SK-MEL-5 (cell line): ENCODE results near the gene CDH9. TPM values are rescaled to one million over a fixed set of nuclear protein-coding genes. Genes with fewer than 3 reads are reported as not detected.

Experiments
- DNase-seq: peaks from one replicate; pipeline ENCODE4 v3.0.0-alpha.2; 2016; ENCODE audit warnings: low read depth, low spot score
- in situ Hi-C: cut with HindIII; loops from 2 replicates; pipeline ENCODE4 v1.10.0; 2016; ENCODE audit warnings: low sequenced_read_pairs, high pct_unique_total_duplicates, low pct_unique_long_range_greater_than_20kb
- total RNA-seq: library from RNA; depleted of rRNA; stranded (reverse); fragments of >200 nt; shearing (Covaris generic); gene quantifications from 2 replicates; pipeline ENCODE4 v1.2.3, GENCODE V29; 2014

The CDH9 gene
- total RNA-seq, 1 experiment from 2014 or later = not detected

DNA sequence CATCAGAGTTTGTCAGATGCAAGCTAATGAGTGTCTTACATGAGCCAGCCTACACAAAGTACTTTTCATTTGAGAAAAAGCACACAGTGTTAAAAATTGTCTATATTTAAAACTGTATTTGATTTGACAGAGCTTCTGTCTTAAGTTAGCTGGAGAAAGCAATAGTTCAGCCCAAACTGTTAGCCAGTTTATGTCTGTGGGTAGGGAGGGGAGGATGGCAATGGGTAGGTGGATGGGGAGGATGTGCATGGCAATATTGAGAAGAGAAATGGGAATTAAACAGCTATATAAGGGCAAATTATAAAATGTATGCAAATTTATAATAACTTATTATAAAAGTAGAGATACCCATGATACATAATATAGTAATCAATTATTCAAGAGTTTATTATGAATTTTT is 31.3 kb downstream of the CDH9 start:
- no peak for DNase-seq
- in situ Hi-C loops = no loop called here

DNA sequence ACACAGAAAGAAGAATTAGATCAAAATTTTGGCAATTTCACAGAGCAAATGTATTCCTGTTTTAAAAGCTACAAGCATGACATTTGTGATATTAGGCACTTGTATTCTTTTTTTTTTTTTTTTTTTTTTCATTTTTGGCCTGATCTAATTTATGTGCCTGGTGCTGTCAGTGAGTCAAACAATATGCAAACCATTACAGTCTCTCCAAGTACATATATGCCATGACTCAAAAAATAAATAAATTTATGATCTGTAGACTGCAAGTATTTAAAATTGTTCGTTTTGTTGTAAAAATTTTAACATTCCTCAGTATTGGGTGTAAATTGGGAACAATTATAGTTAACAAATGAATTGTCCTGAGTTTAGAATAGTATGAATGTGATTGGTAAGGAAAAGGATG is 51.4 kb downstream of the CDH9 start:
- in situ Hi-C loops = no loop called here
- no peak for DNase-seq

DNA sequence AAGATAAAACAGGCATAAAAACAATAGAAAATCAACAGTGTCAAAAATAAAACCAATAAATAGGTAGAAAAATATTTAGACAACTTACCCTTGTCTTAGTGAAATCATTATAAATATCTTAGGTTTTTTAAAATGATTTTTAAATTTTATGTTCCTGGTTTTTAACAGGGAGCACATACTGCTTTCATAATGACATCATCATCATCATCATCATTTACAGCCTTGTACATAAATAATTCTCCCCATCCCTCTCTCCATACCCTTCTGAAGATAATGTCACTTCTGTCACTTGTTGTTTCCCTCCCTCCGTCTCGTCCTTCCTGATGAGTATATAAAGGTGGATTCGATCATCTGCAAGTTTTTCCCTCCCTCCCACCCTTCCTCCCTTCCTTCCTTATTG is 56.6 kb downstream of the CDH9 start:
- in situ Hi-C loops = no loop called here
- no peak for DNase-seq

DNA sequence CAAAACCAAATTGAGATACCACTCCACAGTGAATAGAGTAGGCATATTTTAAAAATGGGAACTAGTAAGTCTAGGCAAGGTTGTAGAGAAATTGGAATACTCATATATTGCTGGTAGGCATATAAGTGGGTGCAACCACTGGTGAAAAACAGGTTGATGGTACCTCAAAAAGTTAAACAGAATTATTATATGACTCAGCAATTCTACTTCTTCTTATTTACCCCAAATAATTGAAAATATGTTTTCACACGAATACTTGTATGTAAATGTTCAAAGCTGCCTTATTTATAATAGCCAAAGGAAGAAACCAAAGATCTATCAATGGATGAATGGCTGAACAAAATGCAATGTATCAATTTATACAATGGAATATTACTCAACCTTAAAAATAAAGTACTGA is 79.1 kb downstream of the CDH9 start:
- DNase-seq = no peak
- in situ Hi-C loops = no loop called here

DNA sequence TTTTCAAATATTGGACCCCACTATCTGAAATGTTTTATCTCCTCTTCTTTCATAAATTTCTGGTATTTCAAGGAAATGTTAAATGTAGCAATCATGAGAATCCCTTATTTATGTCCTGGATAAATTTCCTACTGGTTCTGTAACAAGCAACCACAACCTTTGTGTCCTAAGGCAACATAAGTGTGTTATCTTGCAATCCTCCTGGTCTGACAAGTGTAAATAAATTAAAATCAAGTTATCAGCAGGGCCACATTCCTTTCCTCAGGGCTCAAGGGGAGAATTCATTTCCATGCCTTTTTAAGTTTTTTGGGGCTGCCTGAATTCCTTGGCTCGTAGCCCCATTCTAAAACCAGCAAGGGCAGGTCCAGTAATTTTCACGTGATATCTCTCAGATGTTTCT is 83.2 kb downstream of the CDH9 start:
- DNase-seq = no peak
- in situ Hi-C loops = no loop called here

DNA sequence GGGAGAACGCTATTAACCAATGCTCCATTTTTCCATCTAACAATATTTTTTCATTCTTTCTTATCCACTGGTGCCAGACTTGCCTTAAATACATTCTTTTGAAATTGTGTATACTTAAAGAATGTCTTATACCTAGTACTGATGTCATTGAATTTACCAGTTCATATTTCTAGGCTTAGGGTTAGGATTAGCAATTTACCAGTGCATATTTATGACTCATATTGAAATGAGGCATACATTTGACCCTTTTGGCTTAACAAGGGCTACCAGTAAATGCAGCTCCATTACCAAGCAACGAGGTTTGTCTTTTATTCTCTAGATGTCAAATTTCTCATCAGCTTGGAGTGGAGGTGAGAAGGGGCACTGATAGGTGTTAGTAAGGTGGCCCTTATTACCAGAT is 89.5 kb downstream of the CDH9 start:
- in situ Hi-C loops = no loop called here
- DNase-seq = no peak

DNA sequence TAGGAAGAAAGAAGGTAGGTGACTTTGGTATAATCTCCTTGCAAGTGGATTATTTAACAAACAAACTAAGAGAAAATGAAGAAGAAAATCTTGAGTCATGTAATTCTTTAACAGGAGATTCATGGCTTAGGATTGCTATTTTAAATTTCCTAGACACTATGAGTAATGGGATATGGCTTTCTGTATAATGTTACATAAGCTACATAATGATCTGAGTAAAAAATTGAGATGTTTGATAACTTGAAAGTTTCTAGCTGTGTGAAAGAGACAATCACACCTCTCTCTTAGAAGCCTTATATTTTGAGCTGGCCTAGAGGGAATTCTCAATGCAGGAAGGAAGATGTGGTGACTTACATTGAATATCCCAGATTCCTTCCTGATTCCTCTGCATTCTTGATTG is 92.5 kb downstream of the CDH9 start:
- in situ Hi-C loops = no loop called here
- no peak for DNase-seq

DNA sequence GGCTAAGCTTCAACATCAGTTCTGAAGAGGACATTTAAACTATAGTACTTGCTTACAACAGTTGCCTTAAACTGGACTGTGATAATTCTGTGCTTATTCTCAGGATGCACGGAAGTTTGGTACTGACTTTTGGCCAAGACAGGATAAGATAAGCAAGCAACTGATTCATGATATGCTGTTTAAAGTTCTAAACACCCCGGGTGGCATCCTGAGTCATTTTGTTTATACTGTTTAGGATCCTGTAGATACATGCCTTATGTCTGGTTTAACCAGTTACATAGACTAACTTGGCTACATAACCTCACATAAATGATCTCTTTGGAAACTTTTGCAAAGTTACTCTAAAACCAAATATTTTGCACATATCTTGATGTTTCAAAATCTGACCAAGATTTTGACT is 95.9 kb downstream of the CDH9 start:
- in situ Hi-C loops = no loop called here
- DNase-seq = no peak

DNA sequence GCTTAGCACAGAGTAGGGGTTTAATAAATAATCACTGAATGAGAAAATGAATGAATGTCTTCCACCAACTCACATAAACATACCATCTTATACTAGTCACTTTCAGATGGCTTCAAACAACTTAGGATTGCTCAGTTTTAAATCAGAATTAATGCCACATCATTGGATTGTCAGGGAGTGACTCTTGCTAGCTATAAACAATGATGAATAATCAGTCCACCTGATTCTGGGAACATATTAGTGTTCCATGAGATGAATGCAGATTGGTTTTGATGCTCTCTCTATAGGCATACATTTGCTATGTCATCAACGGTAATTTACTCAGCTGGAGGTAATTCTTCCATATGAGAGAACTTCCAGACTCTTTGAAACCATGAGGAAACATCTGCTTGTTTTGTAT is 97.4 kb downstream of the CDH9 start:
- no peak for DNase-seq
- in situ Hi-C loops = no loop called here

DNA sequence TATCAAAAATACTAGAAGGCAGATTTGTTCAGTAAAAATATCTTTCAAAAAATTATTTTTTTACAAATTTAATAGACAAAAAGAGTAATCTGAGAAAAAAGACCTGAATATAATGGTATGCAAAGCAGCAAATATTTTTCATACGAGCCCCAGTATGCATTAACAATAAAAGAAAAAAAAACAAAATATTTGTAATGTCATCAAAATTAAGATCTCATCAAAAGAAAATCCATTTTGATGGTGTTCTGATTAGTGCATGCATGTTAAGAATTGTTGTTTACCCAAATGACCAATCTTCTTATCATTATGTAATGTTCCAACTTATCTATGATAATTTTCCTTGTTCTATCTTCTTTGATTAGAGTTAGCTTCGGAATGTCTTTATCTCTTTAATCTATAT is 106.1 kb downstream of the CDH9 start:
- in situ Hi-C loops = no loop called here
- no peak for DNase-seq

DNA sequence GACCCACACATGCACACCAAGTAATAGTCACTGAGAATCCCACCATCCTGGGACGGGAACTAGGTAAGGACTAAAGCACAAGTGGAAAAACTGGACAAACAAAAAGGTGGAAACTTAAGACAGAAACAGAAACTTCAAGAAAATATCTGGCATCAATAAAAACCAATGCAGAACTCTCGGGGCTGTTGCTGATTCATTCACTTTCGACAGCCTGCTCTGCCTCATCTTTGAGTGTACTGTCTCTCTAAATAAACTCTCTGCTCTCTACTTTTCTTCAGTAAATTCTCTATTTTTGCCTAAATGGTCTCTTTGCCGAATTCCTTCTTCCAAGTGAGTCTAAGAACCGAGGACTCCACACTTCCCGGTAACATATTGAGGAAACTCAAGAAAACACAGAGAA is 116.9 kb downstream of the CDH9 start:
- DNase-seq = no peak
- in situ Hi-C loops = no loop called here

DNA sequence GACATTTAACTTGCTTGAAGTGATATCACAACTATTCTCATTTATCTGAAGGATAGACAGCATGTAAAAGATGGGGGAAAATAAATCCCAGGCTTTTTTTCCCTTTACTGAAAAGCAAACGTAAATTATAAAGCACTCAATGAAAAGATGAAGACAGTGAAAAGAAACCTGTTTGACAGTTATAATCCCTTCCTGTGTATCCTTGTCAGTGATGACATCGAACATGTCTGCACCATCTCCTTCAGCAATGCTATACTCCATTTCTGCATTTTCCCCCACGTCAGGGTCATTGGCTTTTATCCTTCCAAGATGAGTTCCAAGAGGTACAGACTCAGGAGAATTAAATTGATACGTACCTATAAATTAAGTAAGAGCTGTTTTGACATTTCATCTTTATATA is 134.9 kb downstream of the CDH9 start:
- DNase-seq = no peak
- in situ Hi-C loops = no loop called here

DNA sequence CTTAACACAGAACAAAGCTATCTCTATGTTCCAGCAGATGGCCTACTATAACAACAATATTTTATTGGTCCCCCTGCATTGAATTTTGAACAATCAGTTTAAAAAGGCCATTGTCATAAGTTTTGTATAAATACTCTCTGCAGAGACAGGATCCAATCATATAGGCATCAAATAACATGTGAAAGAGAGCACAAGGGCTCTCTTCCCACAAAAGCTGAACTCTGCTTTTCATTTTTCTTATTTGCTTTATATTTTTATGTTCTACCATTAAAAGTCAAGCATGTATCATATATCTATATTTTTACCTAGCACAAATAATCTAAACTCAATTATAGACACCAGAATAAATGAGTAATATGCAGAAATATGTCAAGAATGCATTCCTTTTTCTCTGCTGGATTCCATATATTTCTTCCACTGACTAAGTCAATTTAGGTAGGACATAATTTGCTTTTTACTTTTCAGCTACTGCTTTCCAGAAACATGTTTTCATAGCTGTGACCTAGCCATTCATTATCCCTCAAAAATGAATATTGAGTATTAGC is 143.6 kb downstream of the CDH9 start:
- DNase-seq = no peak
- in situ Hi-C loops = no loop called here

DNA sequence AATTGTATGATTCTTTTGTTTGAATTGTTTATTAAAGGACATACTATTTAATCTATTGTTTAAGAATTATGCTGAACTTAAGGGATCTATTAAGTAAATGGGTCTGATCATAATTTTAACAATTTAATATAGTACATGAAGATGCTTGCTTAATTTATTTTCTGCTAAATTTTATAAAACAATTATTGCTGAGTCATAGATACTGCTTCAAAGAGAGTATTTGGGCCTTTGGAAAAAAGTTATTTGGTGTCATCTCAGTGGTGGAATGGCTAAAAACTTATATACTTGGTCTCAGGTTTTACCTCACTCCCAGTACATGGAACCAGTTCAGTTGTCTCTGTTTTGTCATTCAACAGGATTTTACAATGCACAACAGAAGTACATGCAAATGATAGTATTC is 145.3 kb downstream of the CDH9 start:
- in situ Hi-C loops = no loop called here
- no peak for DNase-seq

DNA sequence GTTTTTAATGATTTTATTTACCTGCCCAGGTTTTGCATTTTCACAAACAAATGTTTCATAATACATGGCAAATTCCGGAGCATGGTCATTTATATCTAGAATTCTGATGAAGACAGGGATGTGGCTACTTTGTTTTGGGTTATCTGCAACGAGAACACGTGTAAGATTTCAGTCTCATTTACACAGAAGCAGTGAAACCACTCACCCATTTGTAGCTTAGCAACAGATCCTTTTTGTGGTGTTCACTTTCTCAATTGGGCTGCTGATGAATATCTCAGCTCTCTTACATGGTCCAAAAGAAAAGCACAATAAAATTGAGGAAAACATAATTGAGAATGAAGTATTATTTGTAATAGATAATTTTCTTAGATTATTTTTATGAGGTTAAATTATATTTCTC is 148.6 kb downstream of the CDH9 start:
- no peak for DNase-seq
- in situ Hi-C loops = no loop called here

DNA sequence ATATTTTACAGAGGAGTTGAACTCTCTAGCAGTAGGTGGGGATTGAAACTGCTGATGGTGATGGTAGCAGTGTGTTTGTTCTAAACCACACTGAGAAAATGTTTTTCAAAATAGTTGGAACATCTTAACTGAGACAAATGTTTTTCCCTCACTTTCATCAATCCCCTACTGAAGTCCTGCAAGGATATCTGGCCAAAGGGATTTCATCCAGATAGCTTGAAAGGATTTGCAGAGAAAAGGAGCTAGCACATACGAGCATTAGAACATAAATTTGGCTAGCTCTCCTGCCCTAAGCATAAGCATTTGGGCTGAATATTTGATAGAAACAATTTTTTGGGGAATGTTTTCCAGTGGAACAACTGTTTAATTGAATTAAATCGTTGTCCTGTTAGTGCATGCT is 153.9 kb downstream of the CDH9 start:
- in situ Hi-C loops = no loop called here
- DNase-seq = no peak

DNA sequence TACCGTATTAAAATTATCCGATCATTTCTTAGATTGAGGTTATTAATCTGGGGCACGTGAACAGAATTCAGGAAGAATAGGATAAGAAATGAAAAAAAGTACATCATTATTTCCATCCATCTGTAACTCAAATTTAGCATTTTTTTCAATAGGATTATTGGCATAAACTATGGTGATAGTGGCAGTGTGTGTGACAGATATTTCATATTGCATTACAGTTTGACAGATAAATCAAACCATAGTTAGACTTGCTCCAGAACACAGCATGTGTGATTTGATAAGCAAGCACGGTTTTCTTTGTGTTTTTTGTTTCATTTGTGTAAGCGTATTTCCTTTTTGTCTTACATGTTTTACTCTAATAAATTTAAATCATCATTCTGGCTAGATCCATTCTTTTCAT is 155.0 kb downstream of the CDH9 start:
- no peak for DNase-seq
- in situ Hi-C loops = no loop called here

DNA sequence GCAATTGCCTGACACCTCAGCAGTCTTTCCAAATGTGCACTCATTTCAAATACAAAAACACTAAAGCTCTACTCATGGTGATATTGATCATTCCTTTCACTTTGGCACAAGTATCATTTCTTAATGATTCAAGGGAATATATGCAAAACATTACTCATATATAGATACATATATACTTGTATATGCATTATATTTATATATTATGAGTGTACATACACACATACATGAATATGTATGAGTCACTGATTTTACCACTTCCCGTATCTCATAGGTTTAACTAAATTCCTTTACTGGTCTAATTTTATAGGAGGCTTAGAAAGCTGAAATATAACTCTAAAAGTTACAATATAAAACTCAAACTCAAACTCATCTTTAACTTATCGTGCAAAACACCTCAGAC is 156.5 kb downstream of the CDH9 start:
- in situ Hi-C loops = no loop called here
- no peak for DNase-seq

DNA sequence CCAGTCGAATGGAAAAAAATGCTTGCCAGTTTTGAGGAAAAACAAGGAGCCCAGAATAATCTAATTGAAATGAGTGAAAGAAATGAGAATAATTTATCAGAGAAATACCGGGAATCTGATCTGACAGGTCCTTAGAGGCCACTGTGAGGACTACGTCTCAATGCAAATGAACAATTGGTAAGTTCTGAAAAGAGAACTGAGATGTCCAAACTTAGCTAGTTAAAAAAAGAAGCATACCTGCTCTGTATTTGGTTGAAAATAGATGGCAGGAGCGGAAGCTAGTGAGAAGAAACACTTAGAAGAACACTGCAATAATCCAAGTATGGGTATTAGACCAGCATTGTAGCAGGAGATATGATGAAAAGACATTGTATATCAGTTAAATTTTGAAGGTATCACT is 161.2 kb downstream of the CDH9 start:
- in situ Hi-C loops = no loop called here
- no peak for DNase-seq

DNA sequence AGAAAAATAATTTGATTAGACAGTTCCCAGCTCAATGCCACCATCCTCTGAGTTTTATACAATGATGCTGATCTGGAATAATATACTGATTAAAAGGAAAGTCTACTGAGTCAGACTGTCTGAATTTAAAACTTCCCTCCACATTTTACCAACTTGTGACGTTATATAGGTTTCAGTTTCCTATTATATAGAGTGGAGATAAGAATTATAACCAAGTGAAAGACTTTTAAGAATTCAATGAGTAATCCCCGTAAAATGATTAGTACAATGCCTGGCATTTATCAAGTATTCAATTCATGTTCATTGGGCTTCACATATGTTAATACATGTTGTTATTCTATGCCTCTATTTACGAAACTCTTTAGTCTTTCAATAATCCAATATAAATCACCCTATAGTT is 166.0 kb downstream of the CDH9 start:
- in situ Hi-C loops = no loop called here
- no peak for DNase-seq
